Measurements from ENCODE around the gene GLB1L2. TPM values are rescaled to one million over a fixed set of nuclear protein-coding genes. Genes with fewer than 3 reads are reported as not detected.

GLB1L2 gene
- polyA plus RNA-seq, 1 experiment = 0.11 TPM

DNA sequence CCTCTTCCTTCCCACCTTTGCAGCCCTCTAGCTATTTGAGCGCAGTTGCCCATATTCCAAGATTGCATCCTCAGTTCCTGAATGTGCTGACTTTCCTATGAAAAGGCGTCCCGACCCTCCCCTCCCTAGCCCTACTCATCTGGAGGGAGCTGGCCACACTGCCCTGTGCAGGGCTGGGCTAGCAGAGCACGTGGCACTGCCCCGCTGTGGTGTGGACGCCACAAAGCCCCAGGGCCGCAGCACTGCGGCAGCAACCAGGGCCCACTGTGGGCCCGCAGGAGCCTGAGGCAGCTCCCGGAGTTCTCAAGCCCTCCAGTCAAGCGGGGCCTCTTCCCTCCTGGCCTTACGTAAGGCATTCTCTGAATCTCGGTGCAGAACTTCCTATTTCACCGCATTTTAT, 52.6 kb downstream of the GLB1L2 start:
- POLR2A ChIA-PET = no interaction called here
- CTCF ChIA-PET = no interaction called here
- TF ChIP-seq, protein P1, sequence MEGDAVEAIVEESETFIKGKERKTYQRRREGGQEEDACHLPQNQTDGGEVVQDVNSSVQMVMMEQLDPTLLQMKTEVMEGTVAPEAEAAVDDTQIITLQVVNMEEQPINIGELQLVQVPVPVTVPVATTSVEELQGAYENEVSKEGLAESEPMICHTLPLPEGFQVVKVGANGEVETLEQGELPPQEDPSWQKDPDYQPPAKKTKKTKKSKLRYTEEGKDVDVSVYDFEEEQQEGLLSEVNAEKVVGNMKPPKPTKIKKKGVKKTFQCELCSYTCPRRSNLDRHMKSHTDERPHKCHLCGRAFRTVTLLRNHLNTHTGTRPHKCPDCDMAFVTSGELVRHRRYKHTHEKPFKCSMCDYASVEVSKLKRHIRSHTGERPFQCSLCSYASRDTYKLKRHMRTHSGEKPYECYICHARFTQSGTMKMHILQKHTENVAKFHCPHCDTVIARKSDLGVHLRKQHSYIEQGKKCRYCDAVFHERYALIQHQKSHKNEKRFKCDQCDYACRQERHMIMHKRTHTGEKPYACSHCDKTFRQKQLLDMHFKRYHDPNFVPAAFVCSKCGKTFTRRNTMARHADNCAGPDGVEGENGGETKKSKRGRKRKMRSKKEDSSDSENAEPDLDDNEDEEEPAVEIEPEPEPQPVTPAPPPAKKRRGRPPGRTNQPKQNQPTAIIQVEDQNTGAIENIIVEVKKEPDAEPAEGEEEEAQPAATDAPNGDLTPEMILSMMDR (IDR thresholded peaks at IDR 0.05; ENCODE audit: low read depth, low read length) = no peak
- H3K27me3 ChIP-seq (ENCODE audit: control insufficient read depth, insufficient read depth, low read length) = no peaks in the 10 kb centered on the region
- no peak overlapping the region for H3K27ac ChIP-seq (ENCODE audit: low read depth, low read length)
- H3K9me3 ChIP-seq (ENCODE audit: control insufficient read depth, insufficient read depth, low read length) = peaks cover 83% of the 10 kb centered on the region
- no peak overlapping the region for H3K4me3 ChIP-seq (ENCODE audit: low read depth, low read length)
- no peak for DNase-seq (ENCODE audit: low read depth, low spot score)

DNA sequence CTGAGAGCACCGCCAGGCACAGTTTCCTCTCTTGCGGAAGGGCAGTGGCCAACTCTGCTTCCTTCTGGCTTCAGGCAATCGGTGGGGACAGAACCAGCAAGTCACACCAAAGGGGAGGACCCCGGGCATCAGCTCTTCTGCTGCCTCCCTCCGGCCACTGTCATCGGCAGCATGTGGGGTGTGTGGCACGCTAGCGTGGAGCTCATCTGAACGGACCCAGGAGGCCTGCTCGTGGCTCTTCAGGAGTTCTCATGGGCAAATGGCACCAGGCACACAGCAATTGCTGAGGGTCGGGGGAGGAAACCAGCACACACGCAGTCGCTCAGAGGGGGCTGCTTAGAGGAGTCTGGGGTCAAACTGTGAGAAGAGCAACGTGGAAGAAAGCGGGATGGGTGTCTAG, 53.4 kb downstream of the GLB1L2 start:
- TF ChIP-seq, protein P1 (IDR thresholded peaks at IDR 0.05; ENCODE audit: low read depth, low read length) = no peak
- Histone ChIP-seq H3K27me3 (ENCODE audit: control insufficient read depth, insufficient read depth, low read length) (no peaks in the 10 kb centered on the region), H3K9me3 (ENCODE audit: control insufficient read depth, insufficient read depth, low read length) (peaks cover 84% of the 10 kb centered on the region), H3K4me3 (ENCODE audit: low read depth, low read length) (no peak overlapping the region), H3K27ac (ENCODE audit: low read depth, low read length) (no peak overlapping the region)
- POLR2A ChIA-PET = no interaction called here
- CTCF ChIA-PET = no interaction called here
- DNase-seq (ENCODE audit: low read depth, low spot score) = no peak

DNA sequence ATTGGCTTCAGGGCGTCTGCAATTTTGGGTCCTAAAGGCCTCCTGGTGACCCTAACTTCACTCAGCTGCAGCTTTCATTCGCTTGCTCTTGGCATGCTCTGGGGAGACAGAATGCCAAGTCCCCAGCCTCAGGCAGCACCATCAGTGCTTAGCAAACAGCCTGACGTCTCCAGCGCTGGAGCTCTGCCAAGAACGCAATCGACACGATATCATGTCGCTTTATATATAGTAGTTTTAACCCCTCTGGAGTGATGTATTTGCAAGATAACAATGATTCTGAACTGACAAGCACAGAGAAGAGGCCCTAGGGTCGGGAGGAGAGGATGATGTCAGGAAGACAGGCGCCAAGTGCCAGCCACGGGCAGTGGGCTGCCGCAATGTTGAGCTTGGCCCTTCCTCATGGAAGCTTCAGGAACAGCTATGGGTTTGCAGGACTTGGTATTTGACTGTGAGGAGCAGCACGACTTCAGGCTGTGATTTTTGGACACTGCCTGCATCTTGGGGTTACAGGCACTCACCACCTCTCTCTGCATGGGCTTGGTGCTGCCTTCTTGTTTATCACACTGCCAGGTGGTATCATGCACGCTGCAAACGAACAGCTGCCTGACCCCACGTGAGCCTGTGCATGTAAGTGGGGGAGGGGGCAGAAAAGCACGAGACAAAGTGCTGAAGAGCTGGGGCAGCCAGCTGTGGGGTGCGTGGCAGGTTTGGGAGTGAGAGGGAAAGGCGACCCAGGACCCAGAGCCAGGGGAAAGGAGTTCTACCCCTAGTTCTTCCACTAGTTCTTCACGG, 54.2 kb downstream of the GLB1L2 start:
- CTCF ChIA-PET = no interaction called here

DNA sequence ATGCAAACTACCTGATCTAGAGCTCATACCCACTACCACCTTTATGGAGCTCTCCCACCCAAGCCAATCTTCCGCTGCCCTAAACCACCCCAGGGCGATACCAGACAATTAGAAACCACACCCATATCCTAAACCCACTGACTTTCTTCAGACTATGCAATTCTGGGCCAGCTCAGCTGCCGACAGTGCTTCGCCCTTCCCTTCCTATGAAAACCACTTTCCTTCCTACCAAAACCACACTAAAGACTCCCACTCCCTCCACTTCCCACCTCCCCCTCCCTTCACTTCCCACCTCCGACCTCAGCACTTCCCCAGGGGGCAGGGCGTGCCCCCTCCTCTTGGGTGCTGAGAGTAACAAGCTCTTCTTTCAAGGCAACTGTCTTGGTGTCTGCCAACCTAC, 55.2 kb downstream of the GLB1L2 start:
- H3K4me3 ChIP-seq (ENCODE audit: low read depth, low read length) = no peak overlapping the region
- peaks cover 87% of the 10 kb centered on the region for H3K9me3 ChIP-seq (ENCODE audit: control insufficient read depth, insufficient read depth, low read length)
- CTCF ChIA-PET = no interaction called here
- no peaks in the 10 kb centered on the region for H3K27me3 ChIP-seq (ENCODE audit: control insufficient read depth, insufficient read depth, low read length)
- TF ChIP-seq, protein P1 (IDR thresholded peaks at IDR 0.05; ENCODE audit: low read depth, low read length) = no peak
- POLR2A ChIA-PET = no interaction called here
- DNase-seq (ENCODE audit: low read depth, low spot score) = no peak
- H3K27ac ChIP-seq (ENCODE audit: low read depth, low read length) = no peak overlapping the region

More for the DNA sequence above, 54.2 kb downstream of the GLB1L2 start:
- POLR2A ChIA-PET = no interaction called here
- TF ChIP-seq, protein P1 (IDR thresholded peaks at IDR 0.05; ENCODE audit: low read depth, low read length) = no peak
- Histone ChIP-seq H3K27me3 (ENCODE audit: control insufficient read depth, insufficient read depth, low read length) (no peaks in the 10 kb centered on the region), H3K9me3 (ENCODE audit: control insufficient read depth, insufficient read depth, low read length) (peaks cover 84% of the 10 kb centered on the region), H3K4me3 (ENCODE audit: low read depth, low read length) (no peak overlapping the region), H3K27ac (ENCODE audit: low read depth, low read length) (no peak overlapping the region)
- DNase-seq (ENCODE audit: low read depth, low spot score) = no peak

DNA sequence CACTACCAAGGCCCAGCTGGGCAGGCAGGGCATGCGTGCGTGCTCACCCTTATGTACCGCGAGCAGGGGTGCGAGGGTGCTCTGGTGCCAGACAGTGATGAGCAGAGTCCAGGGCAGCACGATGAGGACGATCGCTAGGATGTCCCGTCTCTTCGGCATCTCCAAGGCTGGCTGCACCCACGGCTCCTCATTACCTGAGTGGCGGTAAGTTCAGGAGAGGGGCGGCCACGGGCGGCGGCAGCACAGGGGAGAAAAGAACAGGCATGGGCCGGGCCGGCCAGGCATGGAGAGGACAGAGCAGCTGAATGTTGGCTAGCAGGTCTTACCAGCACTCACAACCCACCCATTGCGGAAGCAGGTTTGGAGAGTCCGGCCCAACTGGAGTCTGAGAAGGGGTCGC, 55.7 kb downstream of the GLB1L2 start:
- Histone ChIP-seq H3K4me3 (ENCODE audit: low read depth, low read length) (no peak overlapping the region), H3K27ac (ENCODE audit: low read depth, low read length) (no peak overlapping the region), H3K9me3 (ENCODE audit: control insufficient read depth, insufficient read depth, low read length) (peaks cover 84% of the 10 kb centered on the region), H3K27me3 (ENCODE audit: control insufficient read depth, insufficient read depth, low read length) (no peaks in the 10 kb centered on the region)
- DNase-seq (ENCODE audit: low read depth, low spot score) = no peak
- POLR2A ChIA-PET = no interaction called here
- TF ChIP-seq, protein P1 (IDR thresholded peaks at IDR 0.05; ENCODE audit: low read depth, low read length) = no peak
- CTCF ChIA-PET = no interaction called here
